K562 (cell line): Measurements from ENCODE around the gene MIDN. TPM values are rescaled to one million over a fixed set of nuclear protein-coding genes. Genes with fewer than 3 reads are reported as not detected.

Source experiments
- BHLHE40 ChIP-seq: IDR thresholded peaks from 2 replicates; pipeline ENCODE4 v1.6.1; 2011; ENCODE audit warnings: low read length, improper control_type of control experiment
- CEBPZ ChIP-seq: fragments of 150-350 bp; IDR thresholded peaks from 2 replicates; pipeline ENCODE4 v1.6.1; 2014; ENCODE audit warnings: low read depth, mild to moderate bottlenecking, low read length, borderline replicate concordance
- CREB1 ChIP-seq, 2 experiments: sonication (generic) in 1 of 2; formaldehyde crosslinking in 1 of 2; IDR thresholded peaks; 2 replicates each; pipeline versions ENCODE4 v1.6.1 to v1.8.0; 2012 to 2022; ENCODE audit warnings: inconsistent platforms in 1 of 2, mild to moderate bottlenecking in 1 of 2, missing genetic modification reagents in 1 of 2, moderate library complexity in 1 of 2
- ETS2 ChIP-seq: IDR thresholded peaks from 2 replicates; pipeline ENCODE4 v1.6.1; 2016; ENCODE audit warnings: borderline replicate concordance, missing genetic modification characterization, mild to moderate bottlenecking, moderate library complexity, missing compliant biosample characterization; ENCODE audit not compliant: poor library complexity, severe bottlenecking
- FOSL1 ChIP-seq: fragments of 200-800 bp; sonication (Bioruptor generic); conservative IDR thresholded peaks from 2 replicates; pipeline ENCODE4 v1.6.1; 2016; ENCODE audit warnings: missing genetic modification characterization, missing compliant biosample characterization
- FOXK2 ChIP-seq, 2 experiments: fragments of 450-650 bp; IDR thresholded peaks in 1 of 2; conservative IDR thresholded peaks in 1 of 2; 2 replicates each; pipeline ENCODE4 v1.6.1; 2016; ENCODE audit warnings: low read depth in 2 of 2, mild to moderate bottlenecking in 1 of 2
- L3MBTL2 ChIP-seq: fragments of 450-650 bp; IDR thresholded peaks from 2 replicates; pipeline ENCODE4 v1.6.1; 2016; ENCODE audit warnings: mild to moderate bottlenecking, moderate library complexity
- MXI1 ChIP-seq: IDR thresholded peaks from 2 replicates; pipeline ENCODE4 v1.6.1; 2011; ENCODE audit warnings: low read depth, mild to moderate bottlenecking, improper control_type of control experiment, low read length
- MYC ChIP-seq, 2 experiments: fragments of 250-450 bp in 1 of 2; sonication (Bioruptor Pico) in 1 of 2; IDR thresholded peaks; 2 replicates each; pipeline versions ENCODE4 v1.5.1 to v1.6.1; 2012 to 2021; ENCODE audit warnings: low read depth in 2 of 2, borderline replicate concordance in 1 of 2, improper control_type of control experiment in 1 of 2, low read length in 1 of 2, mild to moderate bottlenecking in 1 of 2, moderate library complexity in 1 of 2
- RFX1 ChIP-seq: fragments of 450-650 bp; IDR thresholded peaks from 2 replicates; pipeline ENCODE4 v1.6.1; 2016; ENCODE audit warnings: mild to moderate bottlenecking, moderate library complexity
- UBTF ChIP-seq, 2 experiments: IDR thresholded peaks; 2 replicates each; pipeline ENCODE4 v1.6.1; 2012; ENCODE audit warnings: improper control_type of control experiment in 2 of 2, low read depth in 2 of 2, low read length in 2 of 2, borderline replicate concordance in 1 of 2
- YBX1 ChIP-seq: fragments of 450-650 bp; IDR thresholded peaks from 2 replicates; pipeline ENCODE4 v1.7.1; 2016; ENCODE audit warnings: mild to moderate bottlenecking
- ZC3H4 ChIP-seq: sonication (generic); formaldehyde crosslinking; IDR thresholded peaks from 2 replicates; pipeline ENCODE4 v1.9.0; 2021; ENCODE audit warnings: missing genetic modification reagents, borderline replicate concordance
- ZFPM2 ChIP-seq: fragments of 250-450 bp; sonication (Bioruptor Pico); IDR thresholded peaks from 2 replicates; pipeline ENCODE4 v1.5.1; 2022; ENCODE audit warnings: mild to moderate bottlenecking
- ZFX ChIP-seq: sonication (generic); formaldehyde crosslinking; IDR thresholded peaks from 2 replicates; pipeline ENCODE4 v1.8.0; 2022; ENCODE audit warnings: mild to moderate bottlenecking, missing genetic modification reagents, moderate library complexity
- ZHX1 ChIP-seq: fragments of 150-350 bp; conservative IDR thresholded peaks from 2 replicates; pipeline ENCODE4 v1.6.1; 2014; ENCODE audit warnings: low read length
- ZNF354B ChIP-seq: fragments of 250-450 bp; sonication (Bioruptor Pico); IDR thresholded peaks from 2 replicates; pipeline ENCODE4 v1.4.0; 2020
- ZNF507 ChIP-seq: conservative IDR thresholded peaks from 2 replicates; pipeline ENCODE4 v1.6.1; 2017; ENCODE audit warnings: missing genetic modification characterization, missing compliant biosample characterization
- ZNF830 ChIP-seq: fragments of 250-450 bp; sonication (Bioruptor Pico); IDR thresholded peaks from 2 replicates; pipeline ENCODE4 v1.5.0; 2021; ENCODE audit warnings: mild to moderate bottlenecking
- polyA plus RNA-seq, 8 experiments: library from polyadenylated mRNA; depleted of rRNA in 4 of 8; stranded (reverse) in 5 of 8; unstranded in 3 of 8; fragments of >200 nt; fragmentation: Nextera tagmentation in 2 of 8; fragmentation: Illumina TruSeq in 1 of 8; extraction: Ambion mirVana in 2 of 8; extraction: Trizol in 1 of 8; gene quantifications; 2 replicates each; pipeline versions ENCODE4 v1.2.1 to v1.2.3, GENCODE V29; 2011 to 2014; ENCODE audit warnings: inconsistent platforms in 1 of 8, missing spikeins in 1 of 8
- total RNA-seq, 7 experiments: library from RNA; depleted of rRNA in 6 of 7; stranded (reverse); fragments of >200 nt in 6 of 7; fragmentation: Illumina TruSeq in 2 of 7; extraction: Trizol in 2 of 7; gene quantifications; 2 replicates each; pipeline versions ENCODE4 v1.2.1 to v1.2.3, GENCODE V29; 2011 to 2021; ENCODE audit warnings: low replicate concordance in 1 of 7

MIDN gene
- total and polyA plus RNA-seq, 9 of the 15 experiments (the other 6 are each of a cell fraction or from before 2014, with no cell fraction given), result 0.17 to 120 (median 10.1) TPM

- TF ChIP-seq ETS2 (tag) (no peak), UBTF (IDR thresholded peaks at IDR 0.05; ENCODE audit: borderline replicate concordance in 1 of 2, low read depth in 2 of 2, low read length in 2 of 2) (peak; percentile 27 to 35; a peak in 2 of 4 replicates), MXI1 (no peak), ZNF830 (CRISPR knock-in tag) (no peak), ZFX (CRISPR knock-in tag) (no peak), FOSL1 (no peak), YBX1 (no peak), FOXK2 (conservative IDR thresholded peaks at IDR 0.05 in 1 of 2, IDR thresholded peaks at IDR 0.05 in 1 of 2; ENCODE audit: low read depth in 2 of 2) (no peak), ZNF507 (tag) (no peak), L3MBTL2 (peak; percentile 79; the same call in 1 of the 2 replicates), CREB1 (IDR thresholded peaks at IDR 0.05) (peak; percentile 72), CREB1 (CRISPR knock-in tag; IDR thresholded peaks at IDR 0.05) (peak; percentile 61), ZFPM2 (peak; percentile 14; the same call in 1 of the 2 replicates), ZC3H4 (CRISPR knock-in tag) (no peak), ZNF354B (CRISPR knock-in tag) (no peak), CEBPZ (no peak), MYC (IDR thresholded peaks at IDR 0.05; ENCODE audit: low read depth, low read length) (peak; percentile 11; the same call in 1 of the 2 replicates), MYC (CRISPR knock-in tag; IDR thresholded peaks at IDR 0.05; ENCODE audit: borderline replicate concordance, low read depth) (no peak), ZHX1 (no peak), RFX1 (no peak), BHLHE40 (no peak; the same call in 1 of the 2 replicates)
Observed at GRCh38 chr19:1274081-1274851, 25.9 kb downstream of the MIDN start (continued).
